ENCODE measurements around the gene APLF. TPM values are rescaled to one million over a fixed set of nuclear protein-coding genes. Genes with fewer than 3 reads are reported as not detected.

APLF gene
- total RNA-seq, 1 experiment from 2014 or later, result 2.4 TPM

- H3K9me2 ChIP-seq (replicated peaks; ENCODE audit: low read length), result no peaks in the 10 kb centered on the region
- no peak overlapping the region for H3K9ac ChIP-seq (ENCODE audit: low read length)
- H3K4me2 ChIP-seq (ENCODE audit: low read length), result no peak overlapping the region
- ChIA-PET POLR2A (ENCODE audit: unreplicated experiment) (no interaction called here), CTCF (no interaction called here)
- H3K4me3 ChIP-seq (ENCODE audit: low read length), result no peak overlapping the region
- no peak for DNase-seq
- H3K9me3 ChIP-seq (ENCODE audit: low read length), result no peaks in the 10 kb centered on the region
- ATAC-seq, result no peak
- TF ChIP-seq EZH2 (IDR thresholded peaks at IDR 0.05; ENCODE audit: low read length, unreplicated experiment), result no peak
- no peak for TF ChIP-seq CTCF (conservative IDR thresholded peaks at IDR 0.05; ENCODE audit: low read depth, low read length)
- TF ChIP-seq EZH2phosphoT487 (IDR thresholded peaks at IDR 0.05; ENCODE audit: borderline replicate concordance, low read length), result no peak
- H3K27me3 ChIP-seq (ENCODE audit: low read length), result no peaks in the 10 kb centered on the region
- no peaks in the 10 kb centered on the region for H3K4me1 ChIP-seq (ENCODE audit: insufficient read depth, low read length)
- intact Hi-C loops (cut with micrococcal nuclease), result no loop called here
- no peaks in the 10 kb centered on the region for H3F3A ChIP-seq (ENCODE audit: low read length, unreplicated experiment)
- no peak overlapping the region for H3K27ac ChIP-seq (ENCODE audit: low read length)
- BruUV-seq (replicated peaks), result no TSS peak
- H3K36me3 ChIP-seq (ENCODE audit: low read depth, low read length), result no peaks in the 10 kb centered on the region
- no peaks in the 10 kb centered on the region for H3K79me2 ChIP-seq (ENCODE audit: low read length)
- H4K20me1 ChIP-seq (ENCODE audit: low read length), result no peaks in the 10 kb centered on the region
- H2AFZ ChIP-seq (ENCODE audit: low read length), result no peak overlapping the region
These were observed 20.3 kb upstream of the APLF start for GRCh38 chr2:68447118-68447517.

GRCh38 chr2:68448671-68449653 lies 18.4 kb upstream of the APLF start:
- POLR2A ChIA-PET (ENCODE audit: unreplicated experiment), result no interaction called here
- DNase-seq (no peak), ATAC-seq (no peak)
- no peaks in the 10 kb centered on the region for H3K36me3 ChIP-seq (ENCODE audit: low read depth, low read length)
- no peaks in the 10 kb centered on the region for H3K79me2 ChIP-seq (ENCODE audit: low read length)
- no peaks in the 10 kb centered on the region for H3K9me2 ChIP-seq (replicated peaks; ENCODE audit: low read length)
- no peak overlapping the region for H3K4me2 ChIP-seq (ENCODE audit: low read length)
- H3K27ac ChIP-seq (ENCODE audit: low read length), result no peak overlapping the region
- no peaks in the 10 kb centered on the region; the same call in 1 of the 2 replicates for H3K4me1 ChIP-seq (ENCODE audit: insufficient read depth, low read length)
- TF ChIP-seq EZH2 (IDR thresholded peaks at IDR 0.05; ENCODE audit: low read length, unreplicated experiment), result no peak
- TF ChIP-seq CTCF (conservative IDR thresholded peaks at IDR 0.05; ENCODE audit: low read depth, low read length), result no peak
- no peak for TF ChIP-seq EZH2phosphoT487 (IDR thresholded peaks at IDR 0.05; ENCODE audit: borderline replicate concordance, low read length)
- H3K4me3 ChIP-seq (ENCODE audit: low read length), result no peak overlapping the region
- H2AFZ ChIP-seq (ENCODE audit: low read length), result no peak overlapping the region
- H3K9me3 ChIP-seq (ENCODE audit: low read length), result no peaks in the 10 kb centered on the region
- H3F3A ChIP-seq (ENCODE audit: low read length, unreplicated experiment), result no peaks in the 10 kb centered on the region
- no TSS peak for BruUV-seq (replicated peaks)
- CTCF ChIA-PET, result no interaction called here
- H3K9ac ChIP-seq (ENCODE audit: low read length), result no peak overlapping the region
- H4K20me1 ChIP-seq (ENCODE audit: low read length), result no peaks in the 10 kb centered on the region
- intact Hi-C loops (cut with micrococcal nuclease), result no loop called here
- H3K27me3 ChIP-seq (ENCODE audit: low read length), result no peaks in the 10 kb centered on the region
